ENCODE data around the gene RYR3.

RYR3 gene

DNA sequence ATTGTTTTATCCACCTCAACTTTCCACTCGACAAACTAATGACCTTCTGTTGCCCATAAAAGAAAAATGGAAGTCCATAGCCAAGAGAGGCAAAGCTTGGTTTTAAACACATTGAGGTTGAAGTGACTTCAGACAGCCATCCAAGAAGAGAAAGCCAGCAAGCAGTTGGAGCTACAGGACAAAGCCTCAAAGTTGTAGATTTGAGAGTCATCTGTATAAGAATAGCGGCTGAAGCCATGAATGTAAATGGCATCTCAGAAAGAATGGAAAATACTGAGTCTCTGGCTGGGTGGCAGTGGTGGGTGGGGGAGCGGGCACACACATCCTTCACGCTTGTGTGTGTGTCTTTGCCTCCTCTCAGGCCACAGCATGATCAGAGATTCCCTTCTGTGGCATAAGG lies 533.4 kb downstream of the RYR3 start:
- no peak for DNase-seq (ENCODE audit: low spot score)
- ATAC-seq (ENCODE audit: low read depth), result no peak

GRCh38 chr15:33844597-33844996 lies 533.8 kb downstream of the RYR3 start:
- Histone ChIP-seq H3K27me3 (ENCODE audit: insufficient read depth, poor library complexity, severe bottlenecking) (no peaks in the 10 kb centered on the region), H3K4me3 (ENCODE audit: severe bottlenecking) (no peak overlapping the region), H3K36me3 (ENCODE audit: low read depth) (no peaks in the 10 kb centered on the region), H3K4me1 (ENCODE audit: insufficient read depth, poor library complexity, severe bottlenecking) (peaks cover 3% of the 10 kb centered on the region), H3K27ac (ENCODE audit: poor library complexity, severe bottlenecking) (no peak overlapping the region), H3K9me3 (ENCODE audit: severe bottlenecking) (no peaks in the 10 kb centered on the region)
- TF ChIP-seq CTCF (IDR thresholded peaks at IDR 0.05; ENCODE audit: poor library complexity, severe bottlenecking), result no peak
- ATAC-seq (ENCODE audit: low read depth), result no peak
- DNase-seq (ENCODE audit: low spot score), result no peak

More for the DNA sequence above, 533.4 kb downstream of the RYR3 start:
- no peak for TF ChIP-seq CTCF (IDR thresholded peaks at IDR 0.05; ENCODE audit: poor library complexity, severe bottlenecking)
- Histone ChIP-seq H3K9me3 (ENCODE audit: severe bottlenecking) (no peaks in the 10 kb centered on the region), H3K4me3 (ENCODE audit: severe bottlenecking) (no peak overlapping the region), H3K27me3 (ENCODE audit: insufficient read depth, poor library complexity, severe bottlenecking) (no peaks in the 10 kb centered on the region), H3K36me3 (ENCODE audit: low read depth) (no peaks in the 10 kb centered on the region), H3K27ac (ENCODE audit: poor library complexity, severe bottlenecking) (no peak overlapping the region), H3K4me1 (ENCODE audit: insufficient read depth, poor library complexity, severe bottlenecking) (peaks cover 4% of the 10 kb centered on the region)

DNA sequence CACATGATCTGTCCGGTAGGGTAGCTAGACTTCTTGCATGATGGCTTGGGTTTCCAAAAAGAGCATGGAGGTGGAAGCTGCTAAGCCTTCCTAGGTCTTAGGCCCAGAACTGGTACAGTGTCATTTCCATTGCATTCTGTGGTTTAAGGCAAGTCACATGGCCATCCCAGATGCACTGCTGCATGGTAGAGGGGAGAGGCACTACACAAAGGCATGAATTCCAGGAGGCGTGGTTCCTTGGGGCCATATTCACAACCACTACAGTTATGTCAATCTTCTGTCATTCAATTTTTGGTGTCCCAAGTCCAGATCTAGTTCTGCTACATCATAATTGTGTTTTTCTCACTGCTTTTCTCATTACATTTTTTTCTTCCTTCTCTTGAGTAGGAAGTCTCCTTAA lies 535.4 kb downstream of the RYR3 start:
- ATAC-seq (ENCODE audit: low read depth) (no peak), DNase-seq (ENCODE audit: low spot score) (no peak)
- Histone ChIP-seq H3K27me3 (ENCODE audit: insufficient read depth, poor library complexity, severe bottlenecking) (no peaks in the 10 kb centered on the region), H3K9me3 (ENCODE audit: severe bottlenecking) (no peaks in the 10 kb centered on the region), H3K4me3 (ENCODE audit: severe bottlenecking) (no peak overlapping the region), H3K4me1 (ENCODE audit: insufficient read depth, poor library complexity, severe bottlenecking) (no peaks in the 10 kb centered on the region), H3K27ac (ENCODE audit: poor library complexity, severe bottlenecking) (no peak overlapping the region), H3K36me3 (ENCODE audit: low read depth) (no peaks in the 10 kb centered on the region)
- no peak for TF ChIP-seq CTCF (IDR thresholded peaks at IDR 0.05; ENCODE audit: poor library complexity, severe bottlenecking)

- Histone ChIP-seq H3K27me3 (ENCODE audit: insufficient read depth, poor library complexity, severe bottlenecking) (no peaks in the 10 kb centered on the region), H3K4me1 (ENCODE audit: insufficient read depth, poor library complexity, severe bottlenecking) (no peaks in the 10 kb centered on the region), H3K36me3 (ENCODE audit: low read depth) (no peaks in the 10 kb centered on the region), H3K27ac (ENCODE audit: poor library complexity, severe bottlenecking) (no peak overlapping the region), H3K9me3 (ENCODE audit: severe bottlenecking) (no peaks in the 10 kb centered on the region), H3K4me3 (ENCODE audit: severe bottlenecking) (no peak overlapping the region)
- ATAC-seq (ENCODE audit: low read depth) (no peak; the same call in 2 of the 3 replicates), DNase-seq (ENCODE audit: low spot score) (no peak)
- no peak for TF ChIP-seq CTCF (IDR thresholded peaks at IDR 0.05; ENCODE audit: poor library complexity, severe bottlenecking)
These were observed 536.1 kb downstream of the RYR3 start for GRCh38 chr15:33846862-33847261.

GRCh38 chr15:33848011-33848410 lies 537.2 kb downstream of the RYR3 start:
- no peak for TF ChIP-seq CTCF (IDR thresholded peaks at IDR 0.05; ENCODE audit: poor library complexity, severe bottlenecking)
- no peaks in the 10 kb centered on the region for H3K36me3 ChIP-seq (ENCODE audit: low read depth)
- H3K27me3 ChIP-seq (ENCODE audit: insufficient read depth, poor library complexity, severe bottlenecking), result no peaks in the 10 kb centered on the region
- no peaks in the 10 kb centered on the region for H3K9me3 ChIP-seq (ENCODE audit: severe bottlenecking)
- ATAC-seq (ENCODE audit: low read depth) (no peak), DNase-seq (ENCODE audit: low spot score) (no peak)
- no peak overlapping the region for H3K4me3 ChIP-seq (ENCODE audit: severe bottlenecking)
- no peaks in the 10 kb centered on the region for H3K4me1 ChIP-seq (ENCODE audit: insufficient read depth, poor library complexity, severe bottlenecking)
- H3K27ac ChIP-seq (ENCODE audit: poor library complexity, severe bottlenecking), result no peak overlapping the region
